GM12878 (cell line): ENCODE results near the gene COL1A2.

ENCODE experiments used
- BCL11A ChIP-seq: IDR thresholded peaks from 2 replicates; pipeline ENCODE4 v1.6.1; 2011; ENCODE audit warnings: low read depth, low read length
- ETV6 ChIP-seq, 2 experiments: fragments of 450-650 bp in 1 of 2; IDR thresholded peaks in 1 of 2; conservative IDR thresholded peaks in 1 of 2; 2 replicates each; pipeline ENCODE4 v1.6.1; 2014; ENCODE audit warnings: antibody characterized with exemption in 1 of 2, borderline replicate concordance in 1 of 2, low read depth in 1 of 2, mild to moderate bottlenecking in 1 of 2, moderate library complexity in 1 of 2
- JUNB ChIP-seq: IDR thresholded peaks from 2 replicates; pipeline ENCODE4 v1.6.1; 2016; ENCODE audit warnings: antibody characterized with exemption, mild to moderate bottlenecking
- MXI1 ChIP-seq: fragments of 150-350 bp; IDR thresholded peaks from 2 replicates; pipeline ENCODE4 v1.6.1; 2011; ENCODE audit warnings: low read depth, mild to moderate bottlenecking, inconsistent platforms, low read length, improper control_type of control experiment
- NFXL1 ChIP-seq: fragments of 450-650 bp; IDR thresholded peaks from 2 replicates; pipeline ENCODE4 v1.6.1; 2017; ENCODE audit warnings: antibody characterized with exemption, mild to moderate bottlenecking, borderline replicate concordance
- POLR2A ChIP-seq: IDR thresholded peaks from 2 replicates; pipeline ENCODE4 v1.6.1; 2011; ENCODE audit warnings: low read depth, mild to moderate bottlenecking, low read length
- RB1 ChIP-seq: fragments of 450-650 bp; formaldehyde crosslinking; IDR thresholded peaks from 2 replicates; pipeline ENCODE4 v1.6.1; 2017; ENCODE audit warnings: mild to moderate bottlenecking, borderline replicate concordance
- RCOR1 ChIP-seq: conservative IDR thresholded peaks from 2 replicates; pipeline ENCODE4 v1.6.1; 2012; ENCODE audit warnings: low read depth, low read length, improper control_type of control experiment
- SIN3A ChIP-seq: IDR thresholded peaks from 2 replicates; pipeline ENCODE4 v1.6.1; 2012; ENCODE audit warnings: low read depth, low read length, improper control_type of control experiment
- SMC3 ChIP-seq: IDR thresholded peaks from 2 replicates; pipeline ENCODE4 v1.6.1; 2011; ENCODE audit warnings: low read length, improper control_type of control experiment, borderline replicate concordance
- YBX1 ChIP-seq: fragments of 450-650 bp; IDR thresholded peaks from 2 replicates; pipeline ENCODE4 v1.6.1; 2016; ENCODE audit warnings: antibody characterized with exemption
- TF ChIP-seq, protein P1 (sequence below), 3 experiments: IDR thresholded peaks in 2 of 3; conservative IDR thresholded peaks in 1 of 3; 2 replicates each; pipeline ENCODE4 v1.5.1; 2011; ENCODE audit warnings: low read depth in 3 of 3, low read length in 3 of 3, mild to moderate bottlenecking in 3 of 3, control low read depth in 2 of 3, moderate library complexity in 2 of 3, inconsistent platforms in 1 of 3, mixed read lengths in 1 of 3; ENCODE audit not compliant: control insufficient read depth in 2 of 3, insufficient read depth in 1 of 3; ENCODE audit errors: extremely low read depth in 1 of 3
- TF ChIP-seq, protein P2 (sequence below): fragments of 450-650 bp; formaldehyde crosslinking; IDR thresholded peaks from 2 replicates; pipeline ENCODE4 v1.5.0; 2022; ENCODE audit warnings: mild to moderate bottlenecking, missing genetic modification characterization

DNA sequence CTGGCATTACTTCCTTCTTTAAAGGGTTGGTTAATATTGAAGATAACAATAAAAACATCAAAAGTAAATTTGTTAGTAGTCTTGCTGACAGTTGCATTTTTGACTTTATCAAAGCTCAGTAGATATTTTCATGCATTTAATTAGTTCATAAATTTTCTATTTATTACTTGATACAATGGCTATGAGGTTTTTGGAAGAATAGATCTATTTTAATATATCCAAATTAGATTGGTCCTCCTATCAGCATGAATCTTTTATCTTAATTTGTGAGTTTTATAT is 16.4 kb downstream of the COL1A2 start:
- TF ChIP-seq, protein P1, sequence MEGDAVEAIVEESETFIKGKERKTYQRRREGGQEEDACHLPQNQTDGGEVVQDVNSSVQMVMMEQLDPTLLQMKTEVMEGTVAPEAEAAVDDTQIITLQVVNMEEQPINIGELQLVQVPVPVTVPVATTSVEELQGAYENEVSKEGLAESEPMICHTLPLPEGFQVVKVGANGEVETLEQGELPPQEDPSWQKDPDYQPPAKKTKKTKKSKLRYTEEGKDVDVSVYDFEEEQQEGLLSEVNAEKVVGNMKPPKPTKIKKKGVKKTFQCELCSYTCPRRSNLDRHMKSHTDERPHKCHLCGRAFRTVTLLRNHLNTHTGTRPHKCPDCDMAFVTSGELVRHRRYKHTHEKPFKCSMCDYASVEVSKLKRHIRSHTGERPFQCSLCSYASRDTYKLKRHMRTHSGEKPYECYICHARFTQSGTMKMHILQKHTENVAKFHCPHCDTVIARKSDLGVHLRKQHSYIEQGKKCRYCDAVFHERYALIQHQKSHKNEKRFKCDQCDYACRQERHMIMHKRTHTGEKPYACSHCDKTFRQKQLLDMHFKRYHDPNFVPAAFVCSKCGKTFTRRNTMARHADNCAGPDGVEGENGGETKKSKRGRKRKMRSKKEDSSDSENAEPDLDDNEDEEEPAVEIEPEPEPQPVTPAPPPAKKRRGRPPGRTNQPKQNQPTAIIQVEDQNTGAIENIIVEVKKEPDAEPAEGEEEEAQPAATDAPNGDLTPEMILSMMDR (IDR thresholded peaks at IDR 0.05 in 2 of 3, conservative IDR thresholded peaks at IDR 0.05 in 1 of 3; ENCODE audit: control insufficient read depth in 2 of 3, extremely low read depth in 1 of 3, insufficient read depth in 1 of 3, low read depth in 3 of 3, low read length in 3 of 3) = no peak
- no peak for TF ChIP-seq RCOR1
- no peak for TF ChIP-seq MXI1
- TF ChIP-seq, protein P2, sequence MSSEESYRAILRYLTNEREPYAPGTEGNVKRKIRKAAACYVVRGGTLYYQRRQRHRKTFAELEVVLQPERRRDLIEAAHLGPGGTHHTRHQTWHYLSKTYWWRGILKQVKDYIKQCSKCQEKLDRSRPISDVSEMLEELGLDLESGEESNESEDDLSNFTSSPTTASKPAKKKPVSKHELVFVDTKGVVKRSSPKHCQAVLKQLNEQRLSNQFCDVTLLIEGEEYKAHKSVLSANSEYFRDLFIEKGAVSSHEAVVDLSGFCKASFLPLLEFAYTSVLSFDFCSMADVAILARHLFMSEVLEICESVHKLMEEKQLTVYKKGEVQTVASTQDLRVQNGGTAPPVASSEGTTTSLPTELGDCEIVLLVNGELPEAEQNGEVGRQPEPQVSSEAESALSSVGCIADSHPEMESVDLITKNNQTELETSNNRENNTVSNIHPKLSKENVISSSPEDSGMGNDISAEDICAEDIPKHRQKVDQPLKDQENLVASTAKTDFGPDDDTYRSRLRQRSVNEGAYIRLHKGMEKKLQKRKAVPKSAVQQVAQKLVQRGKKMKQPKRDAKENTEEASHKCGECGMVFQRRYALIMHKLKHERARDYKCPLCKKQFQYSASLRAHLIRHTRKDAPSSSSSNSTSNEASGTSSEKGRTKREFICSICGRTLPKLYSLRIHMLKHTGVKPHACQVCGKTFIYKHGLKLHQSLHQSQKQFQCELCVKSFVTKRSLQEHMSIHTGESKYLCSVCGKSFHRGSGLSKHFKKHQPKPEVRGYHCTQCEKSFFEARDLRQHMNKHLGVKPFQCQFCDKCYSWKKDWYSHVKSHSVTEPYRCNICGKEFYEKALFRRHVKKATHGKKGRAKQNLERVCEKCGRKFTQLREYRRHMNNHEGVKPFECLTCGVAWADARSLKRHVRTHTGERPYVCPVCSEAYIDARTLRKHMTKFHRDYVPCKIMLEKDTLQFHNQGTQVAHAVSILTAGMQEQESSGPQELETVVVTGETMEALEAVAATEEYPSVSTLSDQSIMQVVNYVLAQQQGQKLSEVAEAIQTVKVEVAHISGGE (CRISPR knock-in tag) = no peak
- no peak for TF ChIP-seq BCL11A
- TF ChIP-seq POLR2A = no peak
- TF ChIP-seq RB1 = no peak
- TF ChIP-seq YBX1 = no peak
- TF ChIP-seq SMC3 = no peak
- no peak for TF ChIP-seq SIN3A
- TF ChIP-seq ETV6 (conservative IDR thresholded peaks at IDR 0.05 in 1 of 2, IDR thresholded peaks at IDR 0.05 in 1 of 2; ENCODE audit: borderline replicate concordance in 1 of 2, low read depth in 1 of 2) = no peak
- no peak for TF ChIP-seq JUNB
- no peak for TF ChIP-seq NFXL1
